OCI-LY1 (cell line): ENCODE data around the gene PES1.

ENCODE experiments used
- EZH2 ChIP-seq: fragments of 200-600 bp; sonication (generic), shearing (Covaris generic); IDR thresholded peaks from 2 replicates; pipeline ENCODE4 v1.8.0; 2017; ENCODE audit warnings: borderline replicate concordance, mixed run types, mild to moderate bottlenecking, antibody characterized with exemption, low read length, moderate library complexity, mixed read lengths
- TF ChIP-seq, protein P1 (sequence below): fragments of 200-600 bp; sonication (generic), shearing (Covaris generic); IDR thresholded peaks from 2 replicates; pipeline ENCODE4 v1.5.1; 2017; ENCODE audit warnings: mild to moderate bottlenecking, antibody characterized with exemption, low read length, moderate library complexity, mixed read lengths

- no peak for TF ChIP-seq EZH2
- TF ChIP-seq, protein P1, sequence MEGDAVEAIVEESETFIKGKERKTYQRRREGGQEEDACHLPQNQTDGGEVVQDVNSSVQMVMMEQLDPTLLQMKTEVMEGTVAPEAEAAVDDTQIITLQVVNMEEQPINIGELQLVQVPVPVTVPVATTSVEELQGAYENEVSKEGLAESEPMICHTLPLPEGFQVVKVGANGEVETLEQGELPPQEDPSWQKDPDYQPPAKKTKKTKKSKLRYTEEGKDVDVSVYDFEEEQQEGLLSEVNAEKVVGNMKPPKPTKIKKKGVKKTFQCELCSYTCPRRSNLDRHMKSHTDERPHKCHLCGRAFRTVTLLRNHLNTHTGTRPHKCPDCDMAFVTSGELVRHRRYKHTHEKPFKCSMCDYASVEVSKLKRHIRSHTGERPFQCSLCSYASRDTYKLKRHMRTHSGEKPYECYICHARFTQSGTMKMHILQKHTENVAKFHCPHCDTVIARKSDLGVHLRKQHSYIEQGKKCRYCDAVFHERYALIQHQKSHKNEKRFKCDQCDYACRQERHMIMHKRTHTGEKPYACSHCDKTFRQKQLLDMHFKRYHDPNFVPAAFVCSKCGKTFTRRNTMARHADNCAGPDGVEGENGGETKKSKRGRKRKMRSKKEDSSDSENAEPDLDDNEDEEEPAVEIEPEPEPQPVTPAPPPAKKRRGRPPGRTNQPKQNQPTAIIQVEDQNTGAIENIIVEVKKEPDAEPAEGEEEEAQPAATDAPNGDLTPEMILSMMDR: no peak
Observed at GRCh38 chr22:30573594-30574094, 18.1 kb downstream of the PES1 start.
